ENCODE data around the gene C2CD4D. TPM values are rescaled to one million over a fixed set of nuclear protein-coding genes. Genes with fewer than 3 reads are reported as not detected.

C2CD4D gene
- not detected in 5 replicates for total RNA-seq (2022; extraction: Qiagen RNA extraction)

DNA sequence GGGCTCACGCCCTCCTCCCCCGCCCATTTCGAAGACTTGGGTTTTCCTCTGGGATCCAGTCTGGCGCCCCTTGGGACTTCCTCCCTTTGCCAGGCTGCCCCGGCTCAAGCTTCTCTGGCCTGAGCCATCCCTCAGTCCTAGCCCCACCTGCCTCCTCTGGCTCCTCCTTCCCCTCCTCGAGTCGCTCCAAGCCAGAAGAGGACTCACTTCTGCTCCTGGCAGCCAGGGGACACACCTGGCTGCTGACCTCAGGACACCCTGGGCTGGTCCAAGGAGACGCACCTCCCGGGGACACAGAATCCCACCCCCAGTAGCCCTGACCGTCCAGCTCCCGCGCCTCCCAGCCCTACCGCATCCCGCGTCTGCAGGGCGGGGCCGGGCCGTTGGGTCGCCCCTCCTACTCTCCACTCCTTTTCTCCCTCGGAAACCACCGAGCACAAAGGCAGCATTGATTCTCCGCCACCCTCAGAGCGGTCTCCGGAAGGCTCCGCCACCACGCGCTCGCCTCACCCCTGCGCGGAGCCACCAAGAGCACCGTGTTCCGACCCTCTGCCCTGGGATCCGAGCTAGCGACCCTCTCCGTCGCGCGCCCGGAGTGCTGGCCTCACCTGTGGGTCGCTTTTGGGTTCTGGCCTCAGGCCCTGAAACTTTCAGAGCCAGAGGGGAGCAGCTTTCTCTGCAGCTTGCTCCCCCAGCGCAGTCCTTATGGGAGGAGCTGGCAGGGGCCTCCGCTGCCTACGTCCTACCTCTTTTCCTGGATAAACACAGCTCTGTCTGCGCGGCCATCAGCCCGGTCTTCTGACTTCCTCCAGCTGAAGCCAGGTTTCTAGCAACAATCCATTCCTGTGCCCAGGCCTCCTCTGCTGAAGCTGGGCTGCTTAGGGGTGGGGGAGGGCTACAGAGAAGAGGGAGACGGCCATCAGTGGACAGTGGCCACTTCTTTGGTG, at the start of gene C2CD4D:
TSS of gene C2CD4D (minus strand) at position 364 of the 947 bp plus-strand sequence. CDS start 831 bp downstream, outside the sequence.

DNA sequence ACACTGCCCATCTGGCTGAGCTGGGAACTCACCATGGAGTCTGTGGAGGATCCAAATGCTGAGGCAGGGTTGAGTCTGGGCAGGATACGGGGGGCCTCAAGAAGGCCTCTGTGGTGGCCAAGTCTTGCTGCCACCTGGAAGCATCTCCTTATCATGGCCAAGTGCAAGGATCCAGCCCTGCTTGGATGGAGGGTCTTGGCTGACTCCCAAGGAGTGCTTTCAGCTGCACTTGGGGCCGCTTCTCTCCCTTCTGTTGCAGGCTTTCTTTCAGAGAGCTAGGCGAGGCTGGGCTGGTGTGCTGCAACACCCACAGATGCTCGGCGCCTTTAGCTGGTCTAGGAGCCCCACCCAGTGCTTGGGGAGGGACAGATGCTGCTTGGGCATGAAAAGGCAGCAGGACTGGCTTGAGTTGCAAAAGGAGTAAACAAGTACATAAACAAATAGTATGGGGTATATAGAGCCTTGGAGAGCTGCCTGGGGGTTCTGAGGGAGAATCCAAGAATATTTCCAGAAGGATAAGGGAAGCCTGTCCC, 13.9 kb upstream of the C2CD4D start, which contains the start of gene THEM5:
TSS of gene THEM5 (minus strand) at position 302 of the 533 bp plus-strand sequence. CDS start at position 155, 147 bp downstream.

DNA sequence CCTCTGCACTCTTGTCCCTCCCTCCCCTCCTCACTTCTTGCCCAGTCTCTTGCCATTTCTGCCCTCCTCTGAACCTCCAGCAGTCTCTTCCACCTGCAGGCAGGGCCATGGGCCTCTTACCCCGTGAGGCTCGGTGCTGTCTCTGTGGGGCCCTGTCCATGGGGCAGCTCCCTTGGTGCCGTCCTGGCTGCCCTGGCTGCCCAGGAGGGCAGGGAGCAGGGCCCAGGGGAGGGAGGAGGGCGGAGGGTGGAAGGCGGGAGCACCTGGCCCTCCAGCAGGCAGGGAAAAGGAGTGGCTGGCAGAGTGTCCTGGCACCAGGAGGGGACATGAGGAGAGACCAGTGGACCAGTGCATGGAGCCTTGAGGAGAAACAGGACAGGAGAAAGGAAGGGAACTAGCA, 8.0 kb downstream of the C2CD4D start, which contains the start of gene RORC:
TSS of gene RORC (minus strand) at position 198 of the 400 bp plus-strand sequence. CDS start at position 160, 38 bp downstream.

DNA sequence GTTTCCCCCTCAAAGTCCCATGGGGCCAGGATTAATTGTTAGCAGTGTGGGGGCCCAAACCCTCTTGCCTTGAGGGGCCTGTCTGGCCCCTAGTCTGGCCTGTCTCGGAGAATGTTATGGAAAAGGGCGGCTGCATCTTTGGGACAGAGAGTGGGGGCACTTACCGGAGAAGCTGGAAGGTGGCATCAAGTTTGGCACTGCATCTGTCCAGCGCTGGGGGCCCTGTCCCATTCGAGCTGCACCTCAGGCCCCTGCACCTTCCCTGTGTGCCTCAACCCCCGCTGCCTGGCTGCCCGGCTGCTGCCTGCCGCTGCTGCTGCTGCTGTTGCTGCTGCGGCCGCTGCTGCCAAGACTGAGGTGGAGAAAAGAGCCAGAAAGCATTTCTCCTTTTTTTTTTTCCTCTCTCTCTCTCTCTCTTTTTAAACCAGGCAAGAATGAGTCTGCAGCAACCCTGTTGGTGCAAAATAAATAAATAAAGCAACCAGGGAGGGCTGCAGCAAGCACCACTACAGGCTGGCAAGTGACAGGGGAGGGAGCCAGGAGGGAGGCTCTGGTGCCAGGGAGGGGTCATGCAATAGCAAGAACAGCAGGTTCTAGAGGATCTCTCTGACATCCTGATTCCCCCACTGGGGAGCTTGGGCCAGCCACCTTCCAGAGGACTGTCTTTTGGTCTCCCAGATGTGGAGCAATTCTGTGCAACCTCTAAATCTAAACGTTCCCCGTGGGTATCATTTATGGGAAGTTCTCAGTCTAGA, 34.4 kb downstream of the C2CD4D start, which contains the start of gene LINGO4:
TSS of gene LINGO4 (minus strand) at position 354 of the 755 bp plus-strand sequence. CDS start 2,715 bp downstream, outside the sequence.

DNA sequence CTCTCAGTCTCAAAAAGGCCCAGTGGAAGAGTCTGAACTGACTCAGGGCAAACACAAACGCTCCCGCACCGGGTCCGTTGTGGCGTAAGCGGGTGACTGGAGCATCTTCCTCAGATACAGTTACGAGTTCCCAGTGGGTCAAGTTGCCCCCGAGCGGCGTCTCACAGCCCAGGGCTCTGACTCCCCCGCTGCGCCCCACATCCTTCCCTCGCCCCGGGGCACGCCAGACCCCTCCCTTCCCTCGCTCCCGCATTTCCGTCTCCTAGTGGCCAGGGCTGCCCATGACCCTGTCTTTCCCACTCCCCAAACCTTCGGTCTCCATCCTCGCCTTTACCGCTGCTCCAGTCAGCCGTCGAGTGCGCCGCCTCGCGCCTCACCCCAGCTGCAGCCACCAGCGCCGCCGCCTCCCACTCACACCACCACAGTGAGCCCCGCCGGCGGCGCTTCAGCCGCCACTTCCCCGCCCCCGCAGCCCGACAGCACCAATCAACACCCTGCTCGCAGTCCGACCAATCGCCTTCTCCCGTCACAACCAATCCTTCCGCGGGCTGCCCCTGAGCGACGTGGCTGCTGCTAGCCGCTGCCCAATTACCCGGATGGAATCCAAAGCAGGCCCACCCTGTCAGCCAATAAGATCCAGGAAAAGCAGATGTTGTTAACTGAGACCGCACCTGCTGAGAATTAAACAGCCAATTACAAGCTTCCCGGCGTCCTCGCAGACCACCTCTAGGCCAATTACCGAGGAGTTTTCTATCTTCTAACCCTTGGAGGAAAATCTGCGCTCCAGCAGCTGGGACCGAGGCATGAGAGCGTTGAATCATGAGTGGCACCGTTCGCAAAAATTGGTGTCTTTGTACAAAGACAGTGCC, 49.3 kb downstream of the C2CD4D start, which contains the start of gene TDRKH:
TSS of gene TDRKH (minus strand) at position 430 of the 869 bp plus-strand sequence. CDS start 7,478 bp downstream, outside the sequence.

Other genes starting within 250 kb of the C2CD4D start
- 6.6 to 11.0 TPM (median 6.9 TPM) in 5 replicates for gene SNX27, start 227.8 kb downstream of the C2CD4D start, total RNA-seq (2022; extraction: Qiagen RNA extraction)
- gene CELF3, start 123.0 kb downstream of the C2CD4D start, total RNA-seq (2022; extraction: Qiagen RNA extraction) = not detected in 5 replicates
- gene RIIAD1, start 118.3 kb downstream of the C2CD4D start, total RNA-seq (2022; extraction: Qiagen RNA extraction) = 0.57 TPM in 1 of 5 replicates, not detected in the others
- gene MRPL9, start 76.3 kb downstream of the C2CD4D start, total RNA-seq (2022; extraction: Qiagen RNA extraction) = 74.3 to 83.5 TPM (median 81.4 TPM) in 5 replicates
- 5.1 to 5.7 TPM (median 5.3 TPM) in 5 replicates for gene TDRKH, start 49.3 kb downstream of the C2CD4D start, total RNA-seq (2022; extraction: Qiagen RNA extraction)
- not detected in 5 replicates for gene LINGO4, start 34.4 kb downstream of the C2CD4D start, total RNA-seq (2022; extraction: Qiagen RNA extraction)
- 0.01 to 0.05 TPM (median 0.03 TPM) in 5 replicates for gene RORC, start 8.0 kb downstream of the C2CD4D start, total RNA-seq (2022; extraction: Qiagen RNA extraction)
- gene THEM5, start 13.9 kb upstream of the C2CD4D start, total RNA-seq (2022; extraction: Qiagen RNA extraction) = 0.06 TPM in 1 of 5 replicates, not detected in the others
- 12.9 to 13.5 TPM (median 13.2 TPM) in 5 replicates for gene THEM4, start 69.7 kb upstream of the C2CD4D start, total RNA-seq (2022; extraction: Qiagen RNA extraction)
- 2,226 to 2,594 TPM (median 2,422 TPM) in 5 replicates for gene S100A10, start 154.0 kb upstream of the C2CD4D start, total RNA-seq (2022; extraction: Qiagen RNA extraction)
- gene S100A11, start 197.2 kb upstream of the C2CD4D start, total RNA-seq (2022; extraction: Qiagen RNA extraction) = 1,684 to 2,013 TPM (median 1,920 TPM) in 5 replicates
- not detected in 5 replicates for gene TCHHL1, start 249.2 kb upstream of the C2CD4D start, total RNA-seq (2022; extraction: Qiagen RNA extraction)

Data from A549 treated with AZD2906 at 1 μM for 4 hours (cell line).